ENCODE measurements around the gene PDE4D.

Gene PDE4D

GRCh38 chr5:59729820-59730219 is 163.7 kb downstream of the PDE4D start:
- no peak overlapping the region for H2AFZ ChIP-seq (ENCODE audit: low read length)
- no peak for TF ChIP-seq CTCF (IDR thresholded peaks at IDR 0.05; ENCODE audit: low read length)
- no peak for TF ChIP-seq EZH2 (optimal IDR thresholded peaks at IDR 0.05; ENCODE audit: low read depth, low read length)
- no peak for TF ChIP-seq EZH2phosphoT487 (IDR thresholded peaks at IDR 0.05; ENCODE audit: low read length)
- no peaks in the 10 kb centered on the region for H3K36me3 ChIP-seq (replicated peaks; ENCODE audit: insufficient read depth, low read length)
- H3K9me2 ChIP-seq (replicated peaks; ENCODE audit: insufficient read depth, low read length): no peaks in the 10 kb centered on the region
- no peaks in the 10 kb centered on the region for H3F3A ChIP-seq (ENCODE audit: insufficient read depth, low read length)
- H3K27me3 ChIP-seq (replicated peaks; ENCODE audit: insufficient read depth, low read length): no peaks in the 10 kb centered on the region
- H3K4me3 ChIP-seq (ENCODE audit: low read length): no peak overlapping the region
- no peak overlapping the region for H3K27ac ChIP-seq (ENCODE audit: low read length)
- no peak for DNase-seq
- no peaks in the 10 kb centered on the region for H3K79me2 ChIP-seq (ENCODE audit: low read length)
- H3K9me3 ChIP-seq (replicated peaks; ENCODE audit: insufficient read depth, low read length): no peaks in the 10 kb centered on the region
- no peaks in the 10 kb centered on the region for H3K4me1 ChIP-seq (ENCODE audit: low read length)
- H3K9ac ChIP-seq (ENCODE audit: low read length): no peak overlapping the region
- H3K4me2 ChIP-seq (ENCODE audit: low read depth, low read length): no peak overlapping the region
- H4K20me1 ChIP-seq (ENCODE audit: insufficient read depth, low read length): no peaks in the 10 kb centered on the region

GRCh38 chr5:59729357-59729756 is 164.2 kb downstream of the PDE4D start:
- no peaks in the 10 kb centered on the region for H3K36me3 ChIP-seq (replicated peaks; ENCODE audit: insufficient read depth, low read length)
- no peaks in the 10 kb centered on the region for H3K79me2 ChIP-seq (ENCODE audit: low read length)
- H3K4me3 ChIP-seq (ENCODE audit: low read length): no peak overlapping the region

GRCh38 chr5:59728356-59728755 is 165.2 kb downstream of the PDE4D start:
- Histone ChIP-seq H3K27ac (ENCODE audit: low read length) (no peak overlapping the region), H3K9ac (ENCODE audit: low read length) (no peak overlapping the region), H3F3A (ENCODE audit: insufficient read depth, low read length) (no peaks in the 10 kb centered on the region), H3K9me2 (replicated peaks; ENCODE audit: insufficient read depth, low read length) (no peaks in the 10 kb centered on the region), H3K79me2 (ENCODE audit: low read length) (no peaks in the 10 kb centered on the region), H3K27me3 (replicated peaks; ENCODE audit: insufficient read depth, low read length) (no peaks in the 10 kb centered on the region), H3K9me3 (replicated peaks; ENCODE audit: insufficient read depth, low read length) (no peaks in the 10 kb centered on the region), H3K4me1 (ENCODE audit: low read length) (no peaks in the 10 kb centered on the region), H3K36me3 (replicated peaks; ENCODE audit: insufficient read depth, low read length) (no peaks in the 10 kb centered on the region), H2AFZ (ENCODE audit: low read length) (no peak overlapping the region), H3K4me2 (ENCODE audit: low read depth, low read length) (no peak overlapping the region), H4K20me1 (ENCODE audit: insufficient read depth, low read length) (no peaks in the 10 kb centered on the region), H3K4me3 (ENCODE audit: low read length) (no peak overlapping the region)
- no peak for TF ChIP-seq CTCF (IDR thresholded peaks at IDR 0.05; ENCODE audit: low read length)
- no peak for TF ChIP-seq EZH2phosphoT487 (IDR thresholded peaks at IDR 0.05; ENCODE audit: low read length)
- TF ChIP-seq EZH2 (optimal IDR thresholded peaks at IDR 0.05; ENCODE audit: low read depth, low read length): no peak
- no peak for DNase-seq

More at GRCh38 chr5:59729357-59729756, 164.2 kb downstream of the PDE4D start:
- no peaks in the 10 kb centered on the region for H3K9me3 ChIP-seq (replicated peaks; ENCODE audit: insufficient read depth, low read length)
- H3K4me2 ChIP-seq (ENCODE audit: low read depth, low read length): no peak overlapping the region
- no peak for DNase-seq
- H3K9ac ChIP-seq (ENCODE audit: low read length): no peak overlapping the region
- no peak overlapping the region for H2AFZ ChIP-seq (ENCODE audit: low read length)
- no peaks in the 10 kb centered on the region for H4K20me1 ChIP-seq (ENCODE audit: insufficient read depth, low read length)
- TF ChIP-seq EZH2 (optimal IDR thresholded peaks at IDR 0.05; ENCODE audit: low read depth, low read length): no peak
- TF ChIP-seq CTCF (IDR thresholded peaks at IDR 0.05; ENCODE audit: low read length): no peak
- H3K27ac ChIP-seq (ENCODE audit: low read length): no peak overlapping the region
- H3K27me3 ChIP-seq (replicated peaks; ENCODE audit: insufficient read depth, low read length): no peaks in the 10 kb centered on the region
- H3K4me1 ChIP-seq (ENCODE audit: low read length): no peaks in the 10 kb centered on the region
- H3K9me2 ChIP-seq (replicated peaks; ENCODE audit: insufficient read depth, low read length): no peaks in the 10 kb centered on the region
- H3F3A ChIP-seq (ENCODE audit: insufficient read depth, low read length): no peaks in the 10 kb centered on the region

Data from MM.1S (cell line).